OCI-LY1 (cell line): ENCODE measurements around the gene LPAR3.

Experiments
- EZH2 ChIP-seq: fragments of 200-600 bp; sonication (generic), shearing (Covaris generic); IDR thresholded peaks from 2 replicates; pipeline ENCODE4 v1.8.0; 2017; ENCODE audit warnings: borderline replicate concordance, mixed run types, mild to moderate bottlenecking, antibody characterized with exemption, low read length, moderate library complexity, mixed read lengths
- TF ChIP-seq, protein P1 (sequence below): fragments of 200-600 bp; sonication (generic), shearing (Covaris generic); IDR thresholded peaks from 2 replicates; pipeline ENCODE4 v1.5.1; 2017; ENCODE audit warnings: mild to moderate bottlenecking, antibody characterized with exemption, low read length, moderate library complexity, mixed read lengths

- TF ChIP-seq, protein P1, sequence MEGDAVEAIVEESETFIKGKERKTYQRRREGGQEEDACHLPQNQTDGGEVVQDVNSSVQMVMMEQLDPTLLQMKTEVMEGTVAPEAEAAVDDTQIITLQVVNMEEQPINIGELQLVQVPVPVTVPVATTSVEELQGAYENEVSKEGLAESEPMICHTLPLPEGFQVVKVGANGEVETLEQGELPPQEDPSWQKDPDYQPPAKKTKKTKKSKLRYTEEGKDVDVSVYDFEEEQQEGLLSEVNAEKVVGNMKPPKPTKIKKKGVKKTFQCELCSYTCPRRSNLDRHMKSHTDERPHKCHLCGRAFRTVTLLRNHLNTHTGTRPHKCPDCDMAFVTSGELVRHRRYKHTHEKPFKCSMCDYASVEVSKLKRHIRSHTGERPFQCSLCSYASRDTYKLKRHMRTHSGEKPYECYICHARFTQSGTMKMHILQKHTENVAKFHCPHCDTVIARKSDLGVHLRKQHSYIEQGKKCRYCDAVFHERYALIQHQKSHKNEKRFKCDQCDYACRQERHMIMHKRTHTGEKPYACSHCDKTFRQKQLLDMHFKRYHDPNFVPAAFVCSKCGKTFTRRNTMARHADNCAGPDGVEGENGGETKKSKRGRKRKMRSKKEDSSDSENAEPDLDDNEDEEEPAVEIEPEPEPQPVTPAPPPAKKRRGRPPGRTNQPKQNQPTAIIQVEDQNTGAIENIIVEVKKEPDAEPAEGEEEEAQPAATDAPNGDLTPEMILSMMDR = no peak
- TF ChIP-seq EZH2 = no peak
Measured at GRCh38 chr1:84842748-84843231, 50.2 kb downstream of the LPAR3 start.
